ENCODE results near the gene ACOX2. TPM values are rescaled to one million over a fixed set of nuclear protein-coding genes. Genes with fewer than 3 reads are reported as not detected.

ACOX2 gene
- total RNA-seq, 2 donors from 2014 or later, result 19.7 to 42.5 TPM

DNA sequence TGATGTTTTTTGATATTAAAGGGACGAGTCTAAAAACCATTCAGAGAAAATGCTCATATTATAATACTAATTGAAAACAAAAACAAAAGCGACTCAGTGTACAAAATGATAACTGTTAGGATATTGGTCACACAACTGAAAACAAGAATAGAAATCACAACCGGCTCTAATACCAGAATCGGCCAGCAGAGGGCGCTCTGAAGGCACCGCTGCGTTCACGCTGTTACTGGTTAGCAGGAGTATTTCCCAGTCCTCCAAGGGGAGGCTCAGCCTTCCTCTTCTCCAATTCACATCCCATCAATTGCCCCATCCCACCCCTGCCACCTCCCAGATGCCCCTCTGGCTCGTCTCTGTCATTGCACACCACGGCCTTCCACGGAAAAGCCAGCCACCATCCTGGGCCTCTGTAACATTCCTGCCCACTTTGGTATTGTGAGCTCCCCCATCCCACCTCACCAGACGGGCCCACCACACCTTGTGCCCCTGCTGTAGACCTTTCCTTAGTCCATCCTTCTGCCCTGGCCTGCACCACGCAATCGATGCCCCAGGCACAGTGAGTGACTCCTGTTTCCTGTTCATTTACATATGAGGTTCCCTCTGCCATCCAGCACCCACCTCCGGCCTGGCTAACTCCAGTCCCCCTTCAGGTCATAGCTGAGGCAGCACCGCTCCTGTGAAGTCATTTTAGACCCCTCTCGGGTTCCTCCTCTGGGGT lies 31.7 kb upstream of the ACOX2 start:
- TF ChIP-seq, protein P1, sequence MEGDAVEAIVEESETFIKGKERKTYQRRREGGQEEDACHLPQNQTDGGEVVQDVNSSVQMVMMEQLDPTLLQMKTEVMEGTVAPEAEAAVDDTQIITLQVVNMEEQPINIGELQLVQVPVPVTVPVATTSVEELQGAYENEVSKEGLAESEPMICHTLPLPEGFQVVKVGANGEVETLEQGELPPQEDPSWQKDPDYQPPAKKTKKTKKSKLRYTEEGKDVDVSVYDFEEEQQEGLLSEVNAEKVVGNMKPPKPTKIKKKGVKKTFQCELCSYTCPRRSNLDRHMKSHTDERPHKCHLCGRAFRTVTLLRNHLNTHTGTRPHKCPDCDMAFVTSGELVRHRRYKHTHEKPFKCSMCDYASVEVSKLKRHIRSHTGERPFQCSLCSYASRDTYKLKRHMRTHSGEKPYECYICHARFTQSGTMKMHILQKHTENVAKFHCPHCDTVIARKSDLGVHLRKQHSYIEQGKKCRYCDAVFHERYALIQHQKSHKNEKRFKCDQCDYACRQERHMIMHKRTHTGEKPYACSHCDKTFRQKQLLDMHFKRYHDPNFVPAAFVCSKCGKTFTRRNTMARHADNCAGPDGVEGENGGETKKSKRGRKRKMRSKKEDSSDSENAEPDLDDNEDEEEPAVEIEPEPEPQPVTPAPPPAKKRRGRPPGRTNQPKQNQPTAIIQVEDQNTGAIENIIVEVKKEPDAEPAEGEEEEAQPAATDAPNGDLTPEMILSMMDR (IDR thresholded peaks at IDR 0.05), result peak; percentile 85 to 98 (median 95)
- TF ChIP-seq POLR2A (IDR thresholded peaks at IDR 0.05) (no peak), POLR2AphosphoS5 (IDR thresholded peaks at IDR 0.05) (peak; percentile 58)
- 35% methylated on average over 17 of the region's 17 CpGs for WGBS

DNA sequence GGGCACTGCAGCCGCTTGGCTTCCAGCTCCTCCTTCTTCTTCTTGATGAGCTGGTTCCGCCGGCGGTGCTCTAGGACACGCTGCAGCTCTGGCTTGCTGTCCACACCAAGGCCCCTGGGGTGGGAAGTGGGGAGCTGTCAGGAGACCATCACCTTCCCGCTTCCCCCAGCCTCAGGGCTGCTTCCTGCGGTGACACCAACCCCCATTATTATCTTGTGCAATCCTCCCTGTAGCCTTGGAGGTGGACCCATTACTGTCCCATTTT lies 30.2 kb upstream of the ACOX2 start:
- intact Hi-C loops (cut with DNase I), result no loop called here
- Histone ChIP-seq H3K27ac (no peak overlapping the region), H3K27me3 (replicated peaks; ENCODE audit: insufficient read depth) (no peaks in the 10 kb centered on the region), H3K9me3 (no peaks in the 10 kb centered on the region), H3K4me1 (replicated peaks) (no peaks in the 10 kb centered on the region), H3K36me3 (peaks cover 0 to 14% of the 10 kb centered on the region in 2 donors), H3K4me3 (no peak overlapping the region)
- 87% methylated on average over 7 of the region's 7 CpGs for WGBS
- no peak for TF ChIP-seq POLR2AphosphoS5 (IDR thresholded peaks at IDR 0.05)
- TF ChIP-seq, protein P1 (IDR thresholded peaks at IDR 0.05), result no peak
- TF ChIP-seq POLR2A (IDR thresholded peaks at IDR 0.05), result no peak
- no peak for DNase-seq (ENCODE audit: low spot score)

More for the DNA sequence above, 31.7 kb upstream of the ACOX2 start:
- Histone ChIP-seq H3K36me3 (peaks cover 0 to 14% of the 10 kb centered on the region in 2 donors), H3K27me3 (replicated peaks; ENCODE audit: insufficient read depth) (no peaks in the 10 kb centered on the region), H3K4me3 (no peak overlapping the region), H3K4me1 (replicated peaks) (no peaks in the 10 kb centered on the region), H3K27ac (no peak overlapping the region), H3K9me3 (no peaks in the 10 kb centered on the region)
- peak; percentile 77 for DNase-seq (ENCODE audit: low spot score)
- intact Hi-C loops (cut with DNase I), result loop anchor here (2.0 kb wide), 1 partner anchor 60 kb away; no protein-coding TSS in a partner anchor

DNA sequence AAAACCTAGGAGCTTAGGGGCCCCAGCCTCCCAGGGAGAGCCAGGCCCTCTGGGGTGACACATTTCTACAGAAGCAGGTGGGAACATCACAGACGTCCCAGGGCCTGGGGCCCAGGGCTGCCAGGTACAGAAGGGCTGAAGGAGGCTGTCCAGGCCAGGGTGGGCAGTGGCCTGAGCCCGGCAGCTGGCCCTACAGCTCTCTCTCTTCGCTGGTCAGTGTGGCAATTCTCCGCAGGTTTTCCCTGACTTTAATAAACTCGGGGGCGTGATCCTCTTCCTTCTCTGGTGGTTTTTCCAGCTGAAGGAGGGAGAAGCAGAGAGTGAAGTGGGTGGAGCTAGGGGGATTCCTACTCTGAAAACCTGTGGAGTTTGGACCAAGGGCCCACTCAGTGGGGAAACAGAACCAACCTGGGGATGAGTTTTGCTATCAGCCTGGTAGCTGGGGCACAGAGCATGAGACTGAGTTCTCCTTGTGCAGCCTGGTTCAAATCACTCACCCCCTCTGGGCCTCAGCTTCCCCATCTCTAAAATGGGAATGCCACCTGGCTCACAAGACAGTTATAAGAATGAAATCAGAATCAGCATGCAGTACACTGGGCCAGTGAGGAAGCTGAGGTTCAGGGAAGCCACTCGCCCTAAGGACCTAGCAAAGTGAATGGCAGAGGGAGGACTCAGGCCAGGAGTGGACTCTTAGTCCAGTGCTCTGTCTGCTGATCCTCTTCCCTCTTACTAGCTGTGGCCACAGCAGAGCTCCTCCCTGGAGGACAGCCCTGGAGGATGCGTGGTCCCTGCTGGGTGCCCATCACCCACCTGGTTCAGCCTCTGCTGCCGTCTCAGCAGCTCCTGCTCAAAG lies 29.6 kb upstream of the ACOX2 start:
- TF ChIP-seq, protein P1 (IDR thresholded peaks at IDR 0.05), result no peak
- no peak for TF ChIP-seq POLR2AphosphoS5 (IDR thresholded peaks at IDR 0.05)
- no peak for TF ChIP-seq POLR2A (IDR thresholded peaks at IDR 0.05)
- intact Hi-C loops (cut with DNase I), result no loop called here
- WGBS, result 86% methylated on average over 9 of the region's 9 CpGs
- Histone ChIP-seq H3K36me3 (peaks cover 0 to 14% of the 10 kb centered on the region in 2 donors), H3K4me1 (replicated peaks) (no peaks in the 10 kb centered on the region), H3K27me3 (replicated peaks; ENCODE audit: insufficient read depth) (no peaks in the 10 kb centered on the region), H3K4me3 (no peak overlapping the region), H3K9me3 (no peaks in the 10 kb centered on the region), H3K27ac (no peak overlapping the region)
- DNase-seq (ENCODE audit: low spot score), result no peak

DNA sequence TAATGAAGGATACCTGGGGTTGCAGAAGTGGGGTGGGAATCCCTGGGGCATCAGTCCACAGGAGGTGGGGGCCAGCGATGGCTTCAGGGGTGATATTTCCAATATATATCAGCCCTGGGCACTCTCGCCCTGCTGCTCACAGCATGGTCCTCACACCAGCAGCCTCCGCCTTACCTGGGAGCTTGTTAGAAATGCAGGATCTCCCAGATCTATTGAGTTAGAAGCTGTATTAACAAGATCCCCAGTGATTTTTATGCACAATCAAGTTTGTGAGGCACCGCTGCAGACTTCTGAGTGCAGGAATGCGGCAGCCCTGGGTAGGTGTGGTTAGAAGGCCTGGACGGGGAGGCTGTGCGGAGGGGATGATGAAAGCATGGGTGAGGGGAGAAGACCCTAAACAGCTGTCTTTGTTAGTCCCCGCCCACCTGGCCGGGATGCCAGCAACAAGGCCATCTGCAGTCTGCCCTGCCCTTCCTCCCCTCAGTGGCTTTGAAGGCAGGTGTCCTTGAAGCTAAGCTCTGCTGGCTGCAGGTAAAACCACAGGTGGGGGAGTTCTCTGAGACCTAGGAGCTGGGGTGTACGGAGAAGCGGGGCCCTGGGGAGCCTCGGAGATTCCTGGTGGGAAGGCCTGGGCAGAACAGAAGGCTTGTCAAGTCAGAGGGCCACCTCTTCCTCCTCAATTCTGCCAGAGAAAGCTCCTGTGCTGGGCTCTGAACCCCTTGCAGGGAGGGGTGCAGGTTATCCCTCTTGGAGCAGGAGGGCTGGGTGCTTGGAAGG lies 28.8 kb upstream of the ACOX2 start:
- Histone ChIP-seq H3K9me3 (no peaks in the 10 kb centered on the region), H3K27me3 (replicated peaks; ENCODE audit: insufficient read depth) (no peaks in the 10 kb centered on the region), H3K4me3 (no peak overlapping the region), H3K36me3 (peaks cover 0 to 14% of the 10 kb centered on the region in 2 donors), H3K4me1 (replicated peaks) (no peaks in the 10 kb centered on the region), H3K27ac (no peak overlapping the region)
- WGBS, result 79% methylated on average over 12 of the region's 12 CpGs
- no peak for TF ChIP-seq POLR2AphosphoS5 (IDR thresholded peaks at IDR 0.05)
- TF ChIP-seq, protein P1 (IDR thresholded peaks at IDR 0.05), result no peak
- TF ChIP-seq POLR2A (IDR thresholded peaks at IDR 0.05), result no peak
- no peak for DNase-seq (ENCODE audit: low spot score)
- intact Hi-C loops (cut with DNase I), result no loop called here

Measured in prostate gland (tissue), 2 donors.